Esophagus squamous epithelium (tissue), 4 donors: ENCODE measurements around the gene DSC3.

Source experiments
- POLR2A ChIP-seq, 4 donors: fragments of 450-650 bp; IDR thresholded peaks; one replicate each; pipeline ENCODE4 v1.6.1; 2017; ENCODE audit warnings: antibody characterized with exemption in 4 of 4, mild to moderate bottlenecking in 4 of 4, moderate library complexity in 3 of 4
- TF ChIP-seq, protein P1 (sequence below), 6 experiments: fragments of 450-650 bp in 4 of 6; fragments of 200-600 bp in 2 of 6; sonication (generic) in 2 of 6; IDR thresholded peaks; one replicate each; pipeline ENCODE4 v1.5.1; 2016 to 2019; ENCODE audit warnings: antibody characterized with exemption in 6 of 6, mild to moderate bottlenecking in 4 of 6, moderate library complexity in 4 of 6

- TF ChIP-seq, protein P1, sequence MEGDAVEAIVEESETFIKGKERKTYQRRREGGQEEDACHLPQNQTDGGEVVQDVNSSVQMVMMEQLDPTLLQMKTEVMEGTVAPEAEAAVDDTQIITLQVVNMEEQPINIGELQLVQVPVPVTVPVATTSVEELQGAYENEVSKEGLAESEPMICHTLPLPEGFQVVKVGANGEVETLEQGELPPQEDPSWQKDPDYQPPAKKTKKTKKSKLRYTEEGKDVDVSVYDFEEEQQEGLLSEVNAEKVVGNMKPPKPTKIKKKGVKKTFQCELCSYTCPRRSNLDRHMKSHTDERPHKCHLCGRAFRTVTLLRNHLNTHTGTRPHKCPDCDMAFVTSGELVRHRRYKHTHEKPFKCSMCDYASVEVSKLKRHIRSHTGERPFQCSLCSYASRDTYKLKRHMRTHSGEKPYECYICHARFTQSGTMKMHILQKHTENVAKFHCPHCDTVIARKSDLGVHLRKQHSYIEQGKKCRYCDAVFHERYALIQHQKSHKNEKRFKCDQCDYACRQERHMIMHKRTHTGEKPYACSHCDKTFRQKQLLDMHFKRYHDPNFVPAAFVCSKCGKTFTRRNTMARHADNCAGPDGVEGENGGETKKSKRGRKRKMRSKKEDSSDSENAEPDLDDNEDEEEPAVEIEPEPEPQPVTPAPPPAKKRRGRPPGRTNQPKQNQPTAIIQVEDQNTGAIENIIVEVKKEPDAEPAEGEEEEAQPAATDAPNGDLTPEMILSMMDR (IDR thresholded peaks at IDR 0.05) = no peak
- TF ChIP-seq POLR2A (IDR thresholded peaks at IDR 0.05) = no peak
Measured at GRCh38 chr18:31077878-31078277, 35.3 kb upstream of the DSC3 start.
